Mesothelial cell of epicardium (in vitro differentiated cells): ENCODE results near the gene RRP36. TPM values are rescaled to one million over a fixed set of nuclear protein-coding genes. Genes with fewer than 3 reads are reported as not detected.

ENCODE experiments used
- DNase-seq, 2 experiments: peaks; one replicate each; pipeline ENCODE4 v3.0.0; 2021; ENCODE audit warnings: low spot score in 2 of 2; ENCODE audit not compliant: unreplicated experiment in 2 of 2
- H3K27ac Mint-ChIP-seq: 2 replicates; pipeline ENCODE4 v1.8.0; 2021; ENCODE audit warnings: mixed read lengths
- H3K27me3 Mint-ChIP-seq: 2 replicates; pipeline ENCODE4 v1.8.0; 2021; ENCODE audit warnings: low read depth, mixed read lengths
- H3K36me3 Mint-ChIP-seq: 2 replicates; pipeline ENCODE4 v1.8.0; 2021; ENCODE audit warnings: mixed read lengths
- H3K4me1 Mint-ChIP-seq: 2 replicates; pipeline ENCODE4 v1.8.0; 2021; ENCODE audit warnings: mixed read lengths
- H3K4me3 Mint-ChIP-seq: 2 replicates; pipeline ENCODE4 v1.8.0; 2021; ENCODE audit warnings: mild to moderate bottlenecking, moderate library complexity, mixed read lengths
- H3K9me3 Mint-ChIP-seq: 2 replicates; pipeline ENCODE4 v1.8.0; 2021; ENCODE audit warnings: mixed read lengths
- CTCF ChIP-seq: fragments of 200-600 bp; sonication (generic); IDR thresholded peaks from one replicate; pipeline ENCODE4 v1.5.0; 2021; ENCODE audit warnings: antibody characterized with exemption; ENCODE audit not compliant: unreplicated experiment
- total RNA-seq: library from RNA; stranded (reverse); gene quantifications from 3 replicates; pipeline ENCODE4 v1.2.1, GENCODE V29; 2021

The RRP36 gene
- total RNA-seq, 1 donor from 2014 or later = 44.2 TPM

GRCh38 chr6:43026365-43026764 lies 4.9 kb downstream of the RRP36 start:
- no peaks in the 10 kb centered on the region for H3K27me3 Mint-ChIP-seq
- H3K9me3 Mint-ChIP-seq = no peaks in the 10 kb centered on the region
- peaks cover 27% of the 10 kb centered on the region for H3K36me3 Mint-ChIP-seq
- no peak for DNase-seq
- no peak overlapping the region for H3K4me3 Mint-ChIP-seq
- no peak for TF ChIP-seq CTCF
- H3K27ac Mint-ChIP-seq = no peak overlapping the region
- peaks cover 2% of the 10 kb centered on the region for H3K4me1 Mint-ChIP-seq

GRCh38 chr6:43029120-43029519 lies 7.7 kb downstream of the RRP36 start:
- no peak for TF ChIP-seq CTCF
- no peak overlapping the region for H3K4me3 Mint-ChIP-seq
- H3K27ac Mint-ChIP-seq = no peak overlapping the region
- no peak for DNase-seq
- no peaks in the 10 kb centered on the region for H3K9me3 Mint-ChIP-seq
- H3K4me1 Mint-ChIP-seq = no peaks in the 10 kb centered on the region
- H3K36me3 Mint-ChIP-seq = peaks cover 41% of the 10 kb centered on the region
- no peaks in the 10 kb centered on the region for H3K27me3 Mint-ChIP-seq

- Mint-ChIP-seq H3K9me3 (no peaks in the 10 kb centered on the region), H3K27ac (no peak overlapping the region), H3K4me3 (no peak overlapping the region), H3K36me3 (peaks cover 42% of the 10 kb centered on the region), H3K4me1 (no peaks in the 10 kb centered on the region), H3K27me3 (no peaks in the 10 kb centered on the region)
- no peak for TF ChIP-seq CTCF
- no peak for DNase-seq
Observed at GRCh38 chr6:43032326-43032725, 10.9 kb downstream of the RRP36 start.

GRCh38 chr6:43033496-43034189 lies 12.2 kb downstream of the RRP36 start:
- no peak for DNase-seq
- Mint-ChIP-seq H3K4me3 (no peak overlapping the region), H3K27me3 (no peaks in the 10 kb centered on the region), H3K27ac (no peak overlapping the region), H3K4me1 (no peaks in the 10 kb centered on the region), H3K9me3 (no peaks in the 10 kb centered on the region), H3K36me3 (peaks cover 49% of the 10 kb centered on the region)
- no peak for TF ChIP-seq CTCF

- no peaks in the 10 kb centered on the region for H3K9me3 Mint-ChIP-seq
- no peak for TF ChIP-seq CTCF
- no peaks in the 10 kb centered on the region for H3K27me3 Mint-ChIP-seq
- peaks cover 50% of the 10 kb centered on the region for H3K36me3 Mint-ChIP-seq
- no peak overlapping the region for H3K4me3 Mint-ChIP-seq
- H3K4me1 Mint-ChIP-seq = no peaks in the 10 kb centered on the region
- H3K27ac Mint-ChIP-seq = no peak overlapping the region
- no peak for DNase-seq
Observed at GRCh38 chr6:43034190-43034525, 12.7 kb downstream of the RRP36 start.
